Ovary (tissue), 9 donors: ENCODE data around the gene COL6A2. TPM values are rescaled to one million over a fixed set of nuclear protein-coding genes. Genes with fewer than 3 reads are reported as not detected.

Experiments
- DNase-seq, 5 donors: peaks; one replicate each; pipeline ENCODE4 v3.0.0-alpha.2; 2019 to 2020
- H3K27ac ChIP-seq, 2 donors: fragments of 200-600 bp; one replicate each; pipeline versions ENCODE4 v1.5.1 to v1.8.0; 2019 to 2022
- H3K27me3 ChIP-seq: fragments of 200-600 bp; one replicate; pipeline ENCODE4 v1.8.0; 2022
- H3K36me3 ChIP-seq: fragments of 200-600 bp; sonication (generic); one replicate; pipeline ENCODE4 v1.5.1; 2019
- H3K4me1 ChIP-seq: one replicate; pipeline ENCODE4 v1.8.1; 2013; ENCODE audit warnings: mild to moderate bottlenecking, moderate library complexity; ENCODE audit not compliant: insufficient read depth
- H3K4me3 ChIP-seq: fragments of 200-600 bp; sonication (generic); one replicate; pipeline ENCODE4 v1.5.1; 2017
- H3K9me3 ChIP-seq, 2 donors: fragments of 200-600 bp in 1 of 2; sonication (generic) in 1 of 2; one replicate each; pipeline versions ENCODE4 v1.5.1 to v1.8.1; 2013 to 2019; ENCODE audit warnings: mild to moderate bottlenecking in 1 of 2, moderate library complexity in 1 of 2
- EP300 ChIP-seq: sonication (generic); formaldehyde crosslinking; IDR thresholded peaks from one replicate; pipeline ENCODE4 v1.6.1; 2017; ENCODE audit warnings: antibody characterized with exemption
- POLR2A ChIP-seq: fragments of 450-650 bp; IDR thresholded peaks from one replicate; pipeline ENCODE4 v1.6.1; 2017; ENCODE audit warnings: antibody characterized with exemption, mild to moderate bottlenecking, moderate library complexity
- WGBS, 3 donors: extraction: QIAGEN DNeasy Blood & Tissue Kit in 1 of 3; methylation state at CpG; one replicate each; pipeline versions ENCODE4 v1.1.5 to v1.1.7; 2013 to 2017; 5-methylcytosine and 5-hydroxymethylcytosine counted together
- intact Hi-C, 4 donors: fragments of 100-400 bp; cut with DNase I; formaldehyde crosslinking; loops; one replicate each; pipeline versions ENCODE4 v1.11.0 to v1.15.1; 2022 to 2023
- polyA plus RNA-seq, 2 donors: library from polyadenylated mRNA; stranded (reverse); fragments of 200-250 nt in 1 of 2; fragments of 350-450 nt in 1 of 2; fragmentation: Illumina TruSeq in 1 of 2; extraction: RNeasy Lipid Tissue Mini Kit (QIAGEN cat#74804) in 1 of 2; gene quantifications; one replicate each; pipeline ENCODE4 v1.2.3, GENCODE V29; 2013 to 2014
- total RNA-seq, 7 donors: library from RNA; depleted of rRNA in 2 of 7; stranded (reverse); fragments of >200 nt in 2 of 7; fragmentation: NEBNext Ultra II Directional in 3 of 7; extraction: Animal tissue kit (Norgen Biotek cat#: 25700) in 3 of 7; gene quantifications; one replicate each; pipeline versions ENCODE4 v1.1.0 to v1.2.4, GENCODE V29; 2016 to 2023
- TF ChIP-seq, protein P1 (sequence below), 3 donors: fragments of 450-650 bp in 2 of 3; fragments of 200-600 bp in 1 of 3; IDR thresholded peaks; one replicate each; pipeline versions ENCODE4 v1.5.1 to v1.8.0; 2016 to 2022; ENCODE audit warnings: antibody characterized with exemption in 3 of 3, mild to moderate bottlenecking in 1 of 3
- donor health status: DM: no; HTN: no; CAD: no; lungs with moderate emphysema.
- donor health status: DM: no; HTN: no; CAD: no.
- donor health status: Bipolar disorder and iron deficiency.
- donor health status: DM: yes; HTN: yes; CAD: no.
- donor health status: DM: no; HTN: no; CAD: no.
- donor health status: DM: yes; HTN: yes; CAD: no.

COL6A2 gene
- total and polyA plus RNA-seq, 9 donors, result 50.9 to 1,092 (median 818) TPM

DNA sequence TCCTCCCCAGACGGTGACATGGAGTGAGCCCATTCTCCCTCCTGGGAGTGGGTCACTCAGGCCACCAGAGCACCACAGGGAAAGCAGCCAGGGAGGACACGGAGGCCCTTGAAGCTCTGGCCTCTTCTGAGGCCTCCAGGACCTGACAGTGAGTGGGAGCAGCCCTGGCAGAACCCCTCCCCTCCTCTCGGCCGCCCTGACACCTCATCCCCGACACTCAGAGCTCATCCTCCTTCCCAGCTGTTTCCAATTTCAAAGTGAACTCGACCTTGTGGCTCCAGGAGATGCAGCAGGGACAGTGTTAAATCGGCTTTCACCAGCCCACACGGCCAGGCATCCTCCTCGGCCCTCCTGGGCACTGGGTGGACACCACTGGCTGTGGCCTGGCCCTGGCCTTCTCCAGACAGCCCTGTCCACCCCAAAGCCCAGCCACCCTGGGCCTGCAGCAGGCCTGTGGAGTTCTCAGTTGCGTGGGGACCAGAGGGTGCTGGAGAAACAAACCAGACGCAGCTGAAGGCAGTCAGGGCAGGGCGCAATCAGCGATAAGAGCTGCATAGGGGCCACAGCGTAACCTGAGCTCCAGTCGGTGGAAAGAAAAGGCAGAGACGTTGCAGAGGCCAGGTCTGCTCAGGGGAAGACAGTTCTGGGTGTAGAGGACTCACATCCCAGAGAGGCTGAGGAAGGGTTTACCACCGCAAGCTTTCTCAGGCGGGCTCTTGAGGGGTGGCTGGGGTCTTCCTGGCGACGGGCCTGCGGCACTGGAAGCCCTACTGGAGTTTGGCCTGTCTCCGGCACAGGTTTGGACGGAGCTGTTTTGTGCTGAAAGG is 30.4 kb downstream of the COL6A2 start:
- Histone ChIP-seq H3K4me3 (no peak overlapping the region), H3K27ac (no peak overlapping the region), H3K9me3 (no peaks in the 10 kb centered on the region), H3K27me3 (no peaks in the 10 kb centered on the region), H3K36me3 (no peaks in the 10 kb centered on the region), H3K4me1 (no peaks in the 10 kb centered on the region)
- TF ChIP-seq POLR2A (no peak), EP300 (no peak)
- TF ChIP-seq, protein P1, sequence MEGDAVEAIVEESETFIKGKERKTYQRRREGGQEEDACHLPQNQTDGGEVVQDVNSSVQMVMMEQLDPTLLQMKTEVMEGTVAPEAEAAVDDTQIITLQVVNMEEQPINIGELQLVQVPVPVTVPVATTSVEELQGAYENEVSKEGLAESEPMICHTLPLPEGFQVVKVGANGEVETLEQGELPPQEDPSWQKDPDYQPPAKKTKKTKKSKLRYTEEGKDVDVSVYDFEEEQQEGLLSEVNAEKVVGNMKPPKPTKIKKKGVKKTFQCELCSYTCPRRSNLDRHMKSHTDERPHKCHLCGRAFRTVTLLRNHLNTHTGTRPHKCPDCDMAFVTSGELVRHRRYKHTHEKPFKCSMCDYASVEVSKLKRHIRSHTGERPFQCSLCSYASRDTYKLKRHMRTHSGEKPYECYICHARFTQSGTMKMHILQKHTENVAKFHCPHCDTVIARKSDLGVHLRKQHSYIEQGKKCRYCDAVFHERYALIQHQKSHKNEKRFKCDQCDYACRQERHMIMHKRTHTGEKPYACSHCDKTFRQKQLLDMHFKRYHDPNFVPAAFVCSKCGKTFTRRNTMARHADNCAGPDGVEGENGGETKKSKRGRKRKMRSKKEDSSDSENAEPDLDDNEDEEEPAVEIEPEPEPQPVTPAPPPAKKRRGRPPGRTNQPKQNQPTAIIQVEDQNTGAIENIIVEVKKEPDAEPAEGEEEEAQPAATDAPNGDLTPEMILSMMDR (IDR thresholded peaks at IDR 0.05), result no peak
- 49 to 52% (median 52%) methylated on average over 23 of the region's 23 CpGs for WGBS, 3 donors
- intact Hi-C loops, result no loop called here
- peak in 4 of 5 donors; percentile 28 to 61 (median 34) for DNase-seq

DNA sequence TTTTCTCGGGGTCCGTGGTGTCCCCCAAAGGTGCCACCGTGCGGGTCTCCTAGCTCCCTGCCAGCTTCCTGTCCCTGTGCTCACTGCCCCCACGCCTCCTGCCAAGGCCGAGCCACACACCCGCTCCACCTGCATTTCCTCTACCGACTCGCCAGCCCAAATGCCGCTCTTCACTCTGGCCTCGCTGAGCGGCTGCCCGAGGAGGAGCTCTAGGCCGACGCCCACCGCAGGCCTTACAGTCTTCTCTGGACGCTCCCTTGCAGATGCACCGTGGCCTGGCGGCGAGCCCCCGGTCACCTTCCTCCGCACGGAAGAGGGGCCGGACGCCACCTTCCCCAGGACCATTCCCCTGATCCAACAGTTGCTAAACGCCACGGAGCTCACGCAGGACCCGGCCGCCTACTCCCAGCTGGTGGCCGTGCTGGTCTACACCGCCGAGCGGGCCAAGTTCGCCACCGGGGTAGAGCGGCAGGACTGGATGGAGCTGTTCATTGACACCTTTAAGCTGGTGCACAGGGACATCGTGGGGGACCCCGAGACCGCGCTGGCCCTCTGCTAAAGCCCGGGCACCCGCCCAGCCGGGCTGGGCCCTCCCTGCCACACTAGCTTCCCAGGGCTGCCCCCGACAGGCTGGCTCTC is 31.1 kb downstream of the COL6A2 start:
- intact Hi-C loops, result no loop called here
- peak in 3 of 5 donors; percentile 47 to 60 (median 53) for DNase-seq
- 83 to 87% (median 86%) methylated on average over 45 of the region's 45 CpGs for WGBS, 3 donors
- no peak overlapping the region for H3K27ac ChIP-seq
- no peaks in the 10 kb centered on the region for H3K9me3 ChIP-seq
- TF ChIP-seq, protein P1 (IDR thresholded peaks at IDR 0.05), result no peak
- no peak for TF ChIP-seq POLR2A
- TF ChIP-seq EP300, result no peak
- no peaks in the 10 kb centered on the region for H3K4me1 ChIP-seq
- no peaks in the 10 kb centered on the region for H3K36me3 ChIP-seq
- no peak overlapping the region for H3K4me3 ChIP-seq
- H3K27me3 ChIP-seq, result no peaks in the 10 kb centered on the region

DNA sequence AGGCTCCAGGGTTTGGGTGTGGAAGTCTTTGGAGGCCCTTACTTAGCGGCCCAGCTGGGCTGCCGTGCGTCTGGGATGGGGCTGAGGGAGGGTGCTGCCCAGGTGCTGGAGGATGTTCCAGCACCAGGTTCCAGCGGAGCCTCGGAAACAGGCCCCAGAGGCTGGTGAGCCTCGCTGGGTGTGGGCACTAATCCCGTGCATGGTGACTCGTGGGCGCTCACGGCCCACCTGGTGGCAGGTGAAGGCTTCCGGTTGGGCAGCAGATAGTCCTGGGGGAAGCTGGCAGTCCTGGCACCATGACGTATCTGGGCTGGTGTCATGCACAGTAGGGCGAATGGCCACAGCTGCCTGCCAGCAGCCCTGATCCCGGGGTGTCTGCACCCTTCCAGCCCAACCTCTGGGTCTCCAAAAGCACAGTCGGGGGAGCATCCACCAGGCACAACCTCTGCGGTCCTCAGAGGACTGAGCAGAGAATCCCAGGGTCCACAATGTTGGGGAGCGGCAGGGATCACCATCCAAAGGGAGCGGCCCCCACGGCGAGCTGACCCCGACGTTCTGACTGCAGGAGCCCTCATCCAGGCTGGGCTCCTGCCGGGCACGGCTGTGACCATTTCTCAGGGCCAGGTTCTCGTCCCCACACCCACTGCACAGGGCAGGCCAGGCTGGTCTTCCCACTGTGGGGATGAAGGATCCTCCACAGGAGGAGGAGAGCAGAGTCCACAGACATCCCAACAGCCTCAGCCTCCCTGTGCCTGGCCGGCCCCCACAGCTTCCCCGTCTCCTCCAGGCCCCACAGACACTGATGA is 32.1 kb downstream of the COL6A2 start:
- 78 to 82% (median 79%) methylated on average over 26 to 27 of the region's 27 CpGs for WGBS, 3 donors
- H3K4me1 ChIP-seq, result no peaks in the 10 kb centered on the region
- H3K27ac ChIP-seq, result no peak overlapping the region
- no peaks in the 10 kb centered on the region for H3K27me3 ChIP-seq
- no peak for TF ChIP-seq EP300
- TF ChIP-seq, protein P1 (IDR thresholded peaks at IDR 0.05), result no peak
- no peak for TF ChIP-seq POLR2A
- H3K9me3 ChIP-seq, result no peaks in the 10 kb centered on the region
- peak in 3 of 5 donors; percentile 36 to 49 (median 39) for DNase-seq
- intact Hi-C loops, result no loop called here
- H3K36me3 ChIP-seq, result no peaks in the 10 kb centered on the region
- no peak overlapping the region for H3K4me3 ChIP-seq

DNA sequence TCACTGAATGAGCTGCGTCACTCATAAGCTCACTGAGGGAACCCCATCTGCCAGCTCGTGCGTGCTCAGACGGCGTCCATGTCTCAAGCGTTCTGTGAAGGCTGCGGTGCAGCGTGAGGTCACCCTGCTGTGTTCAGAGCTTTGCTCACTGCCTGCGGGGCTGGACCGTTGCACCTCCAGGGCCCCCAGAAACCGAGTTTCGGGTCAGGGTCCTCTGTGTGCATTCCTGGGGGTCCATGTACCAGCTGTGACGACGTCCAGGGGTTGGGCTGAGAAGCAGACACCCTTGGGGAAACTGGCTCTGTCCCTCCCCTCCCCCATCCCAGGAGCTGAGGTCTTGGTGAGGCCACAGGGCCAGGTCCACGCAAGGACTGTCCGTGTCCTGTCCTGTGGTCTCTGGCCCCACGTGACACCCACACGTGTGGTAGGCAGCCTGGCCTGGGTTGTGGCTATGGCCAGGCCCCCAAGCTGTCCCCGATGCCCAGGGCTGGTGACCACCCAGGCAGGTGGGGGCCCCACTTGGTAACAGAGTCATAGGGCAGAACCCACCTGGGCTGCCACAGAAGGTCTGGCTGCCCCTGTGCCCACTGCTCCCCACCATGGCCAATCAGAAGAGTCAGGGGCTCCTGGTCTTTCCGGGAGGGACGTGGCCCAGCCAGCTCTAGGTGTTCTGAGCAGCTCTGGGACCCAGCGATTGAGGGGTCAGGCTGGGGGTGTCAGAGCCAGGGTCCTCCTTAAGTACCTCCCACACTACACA is 33.1 kb downstream of the COL6A2 start:
- Histone ChIP-seq H3K27ac (no peak overlapping the region), H3K4me3 (no peak overlapping the region), H3K36me3 (no peaks in the 10 kb centered on the region), H3K27me3 (no peaks in the 10 kb centered on the region), H3K4me1 (no peaks in the 10 kb centered on the region), H3K9me3 (no peaks in the 10 kb centered on the region)
- WGBS, 3 donors, result 60 to 72% (median 71%) methylated on average over 22 of the region's 22 CpGs
- intact Hi-C loops, result no loop called here
- peak in 2 of 5 donors; percentile 51 to 52 for DNase-seq
- TF ChIP-seq, protein P1 (IDR thresholded peaks at IDR 0.05), result no peak
- TF ChIP-seq POLR2A (no peak), EP300 (no peak)
